Hematopoietic multipotent progenitor cell treated with erythropoietin and hydrocortisone succinate and interleukin-3 and kit ligand, for 15 days (in vitro differentiated cells): Measurements from ENCODE around the gene CREG2.
"Not testable (repeated sequence)": the region's sequence is repeated elsewhere in the genome, so short reads cannot be mapped to it uniquely, and the experiment has no call there.

ENCODE experiments used
- DNase-seq: peaks from one replicate; pipeline ENCODE4 v3.0.0-alpha.2; 2015; ENCODE audit warnings: low spot score

CREG2 gene

GRCh38 chr2:101342625-101343008, 44.7 kb downstream of the CREG2 start:
- no peak for DNase-seq

- peak; percentile 67 for DNase-seq
Observed at GRCh38 chr2:101341901-101342624, 45.2 kb downstream of the CREG2 start.

DNA sequence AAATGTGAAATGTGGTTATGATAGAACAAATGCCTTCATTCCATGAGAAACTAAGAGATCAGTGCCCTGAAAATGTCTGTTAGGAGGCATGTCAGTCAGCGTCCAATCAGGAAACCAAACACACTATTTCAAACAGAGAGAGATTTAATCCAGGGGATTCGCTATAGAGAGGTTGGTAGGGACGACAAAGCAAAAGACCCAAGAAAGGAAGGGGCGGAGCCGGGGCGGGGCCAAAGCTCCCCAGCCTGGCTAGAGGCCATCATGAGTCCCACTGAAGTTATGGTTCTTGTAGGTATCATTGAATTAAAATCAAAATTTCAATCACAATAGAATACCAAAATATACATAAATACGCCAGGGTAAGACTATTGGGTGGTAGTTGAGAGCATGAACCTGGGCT, 45.9 kb downstream of the CREG2 start:
- DNase-seq, result no peak

DNA sequence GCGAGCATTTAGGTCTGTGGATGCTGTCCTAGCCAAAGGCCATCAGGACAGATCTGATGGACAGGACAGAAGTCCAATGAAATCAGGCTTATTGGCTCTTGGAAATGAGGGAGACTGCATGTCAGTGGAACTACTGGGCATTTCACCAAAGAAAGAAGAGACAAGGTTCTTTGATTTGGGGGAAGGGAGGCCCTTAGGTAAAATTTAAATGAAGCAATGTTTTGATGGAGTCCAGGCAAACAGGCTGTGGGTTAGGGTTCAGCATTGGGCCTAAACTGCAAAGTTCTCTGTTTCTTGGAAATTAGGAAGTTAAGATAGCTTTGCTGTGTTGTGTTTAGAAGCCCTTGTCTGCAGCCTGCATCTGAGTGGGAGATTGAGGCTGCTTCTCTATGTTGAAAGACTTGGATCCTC, 47.2 kb downstream of the CREG2 start:
- no peak for DNase-seq

DNA sequence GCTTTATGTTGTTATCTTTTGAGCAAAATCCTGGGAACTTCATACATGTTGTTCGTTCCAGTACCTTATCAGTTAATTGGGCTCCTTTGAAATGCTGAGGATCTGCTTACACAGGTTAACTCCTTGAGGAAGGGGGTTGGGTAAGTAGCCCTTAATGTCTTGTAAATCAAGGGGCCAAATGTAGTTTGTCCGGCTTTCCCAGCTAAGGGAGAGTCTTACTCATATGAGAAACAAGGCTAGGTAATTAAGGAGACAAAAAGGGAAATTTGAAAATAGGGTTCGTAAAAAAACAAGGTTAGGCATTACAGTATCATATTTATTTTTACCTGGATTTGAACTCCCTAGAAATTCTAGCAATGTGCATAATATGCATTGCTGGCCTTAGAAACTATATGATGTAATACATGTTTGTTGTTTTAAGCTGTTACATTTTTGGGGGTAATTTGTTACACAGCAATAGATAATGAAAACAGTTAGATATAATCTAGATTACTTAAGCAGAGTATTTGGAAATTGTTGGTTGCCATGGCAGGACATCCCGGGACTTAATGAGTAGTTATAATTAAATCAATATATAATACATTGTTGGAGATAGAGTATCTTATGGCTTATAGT, 47.9 kb downstream of the CREG2 start:
- no peak for DNase-seq

DNA sequence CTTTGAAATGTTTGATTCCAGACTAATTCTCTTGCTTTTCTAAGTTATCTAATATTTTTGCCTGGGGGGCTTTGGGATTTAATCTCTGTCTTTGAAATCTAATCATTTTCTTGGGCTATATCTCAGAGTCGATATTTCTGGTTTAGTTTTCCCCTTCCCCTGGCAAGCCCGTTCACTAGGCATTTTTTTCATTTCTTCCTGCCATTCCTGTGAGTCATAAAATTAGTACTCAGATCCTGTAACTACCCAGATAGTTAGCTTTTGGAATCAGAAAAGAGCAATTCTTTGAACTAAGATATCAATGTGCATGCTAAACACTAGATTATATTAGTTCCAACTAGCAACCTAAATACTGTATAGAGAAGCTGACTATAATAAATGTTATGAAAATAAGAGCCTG, 49.4 kb downstream of the CREG2 start:
- no peak for DNase-seq

- DNase-seq, result no peak
Observed at GRCh38 chr2:101332885-101333766, 54.2 kb downstream of the CREG2 start.

GRCh38 chr2:101331202-101331601, 56.1 kb downstream of the CREG2 start:
- no peak for DNase-seq

DNA sequence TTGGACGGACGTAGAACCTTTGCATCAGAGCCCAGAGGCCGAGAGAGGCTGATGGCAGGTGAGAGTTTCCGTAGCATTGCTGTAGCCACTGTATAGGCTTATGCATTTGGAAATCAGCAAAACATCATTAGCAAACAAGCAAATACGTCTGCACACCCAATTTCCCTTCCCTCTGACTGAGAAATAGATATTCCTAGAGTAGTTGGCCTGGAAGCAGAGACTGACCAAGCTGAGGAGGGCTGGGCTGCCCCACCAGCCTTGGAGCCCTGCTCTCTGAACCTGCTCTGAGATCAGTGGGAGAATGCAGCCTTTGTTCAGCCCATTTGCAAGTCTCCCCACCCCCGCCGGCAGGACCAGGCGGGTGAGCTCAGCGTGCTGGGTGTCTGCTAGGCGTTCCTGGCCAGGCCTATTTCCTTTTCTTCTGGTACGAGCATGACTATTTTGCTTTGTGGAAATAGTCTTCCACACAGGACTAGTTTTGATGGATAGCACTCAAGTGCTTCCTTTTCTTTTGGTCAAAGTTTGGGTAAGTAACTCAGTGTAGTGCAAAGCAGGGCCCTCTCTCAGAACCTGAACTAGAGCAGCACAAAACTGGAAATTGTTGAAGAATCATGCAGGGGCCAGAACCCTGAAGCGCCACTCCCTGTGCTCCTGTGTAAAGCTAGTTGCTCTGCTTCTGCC, 56.9 kb downstream of the CREG2 start:
- no peak for DNase-seq

DNA sequence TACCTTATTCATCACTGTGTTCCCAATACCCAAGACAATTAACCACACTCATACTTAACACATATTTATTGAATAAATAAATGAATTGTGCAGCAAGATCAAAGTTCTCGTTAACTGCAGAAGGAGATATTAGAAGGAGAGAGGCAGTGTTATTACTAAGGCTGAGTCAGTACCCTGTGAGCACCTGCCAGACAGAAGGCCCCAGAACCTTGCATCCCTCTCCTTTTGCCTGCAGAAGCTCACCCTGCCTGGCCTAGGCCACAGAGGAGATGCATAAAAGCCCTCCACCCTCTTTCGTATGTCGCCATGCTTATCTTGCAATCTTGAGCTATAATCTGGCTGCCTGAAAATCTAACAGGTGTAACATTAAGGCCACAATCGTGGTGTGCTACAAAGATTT, 58.3 kb downstream of the CREG2 start:
- DNase-seq, result no peak

DNA sequence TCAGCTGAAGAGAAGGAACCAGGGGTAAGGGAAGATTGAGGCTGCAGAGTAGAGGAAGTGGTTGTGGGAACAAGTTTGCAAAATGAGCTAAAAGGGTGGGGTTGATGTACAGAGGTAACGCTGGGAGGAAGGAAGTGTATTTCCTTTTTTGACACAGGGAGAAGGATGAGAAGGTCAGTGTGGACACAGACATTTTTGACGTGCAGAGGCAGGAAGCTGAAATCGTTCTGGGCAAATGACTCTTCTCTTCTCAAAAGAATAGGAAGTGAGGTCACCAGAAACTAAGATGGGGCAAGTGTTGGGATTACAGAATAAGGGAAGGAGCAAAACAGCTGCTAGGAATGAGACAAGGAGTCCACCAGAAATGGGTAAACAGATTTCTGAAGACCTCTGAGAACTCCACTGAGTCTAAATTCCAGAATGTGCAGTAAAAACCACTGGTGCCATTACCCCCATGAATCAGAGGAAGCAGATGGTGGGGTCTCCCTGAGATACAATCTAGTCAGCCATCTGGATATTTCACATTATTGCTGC, 58.8 kb downstream of the CREG2 start:
- no peak for DNase-seq

GRCh38 chr2:101327863-101328394, 59.4 kb downstream of the CREG2 start:
- DNase-seq, result no peak

GRCh38 chr2:101325425-101325824, 61.9 kb downstream of the CREG2 start:
- no peak for DNase-seq

- not testable (repeated sequence) for DNase-seq
Observed at GRCh38 chr2:101316568-101316967, 70.7 kb downstream of the CREG2 start.

DNA sequence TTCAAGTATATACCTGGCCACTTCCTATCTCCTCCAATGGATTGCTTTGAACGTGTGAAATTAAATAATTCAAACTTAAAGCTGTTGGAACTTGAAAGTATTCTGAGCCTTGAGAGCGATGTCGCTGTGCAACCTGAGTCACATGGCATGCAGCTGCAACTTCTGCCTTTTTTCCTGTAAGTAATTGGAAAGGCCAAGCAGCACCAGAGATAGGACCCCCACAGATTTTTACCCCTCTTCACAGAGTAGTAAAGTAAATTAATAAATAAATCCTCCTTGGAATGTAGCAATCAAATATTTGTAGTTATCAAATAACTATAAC, 75.6 kb downstream of the CREG2 start:
- no peak for DNase-seq

GRCh38 chr2:101310834-101311695, 76.2 kb downstream of the CREG2 start:
- no peak for DNase-seq

DNA sequence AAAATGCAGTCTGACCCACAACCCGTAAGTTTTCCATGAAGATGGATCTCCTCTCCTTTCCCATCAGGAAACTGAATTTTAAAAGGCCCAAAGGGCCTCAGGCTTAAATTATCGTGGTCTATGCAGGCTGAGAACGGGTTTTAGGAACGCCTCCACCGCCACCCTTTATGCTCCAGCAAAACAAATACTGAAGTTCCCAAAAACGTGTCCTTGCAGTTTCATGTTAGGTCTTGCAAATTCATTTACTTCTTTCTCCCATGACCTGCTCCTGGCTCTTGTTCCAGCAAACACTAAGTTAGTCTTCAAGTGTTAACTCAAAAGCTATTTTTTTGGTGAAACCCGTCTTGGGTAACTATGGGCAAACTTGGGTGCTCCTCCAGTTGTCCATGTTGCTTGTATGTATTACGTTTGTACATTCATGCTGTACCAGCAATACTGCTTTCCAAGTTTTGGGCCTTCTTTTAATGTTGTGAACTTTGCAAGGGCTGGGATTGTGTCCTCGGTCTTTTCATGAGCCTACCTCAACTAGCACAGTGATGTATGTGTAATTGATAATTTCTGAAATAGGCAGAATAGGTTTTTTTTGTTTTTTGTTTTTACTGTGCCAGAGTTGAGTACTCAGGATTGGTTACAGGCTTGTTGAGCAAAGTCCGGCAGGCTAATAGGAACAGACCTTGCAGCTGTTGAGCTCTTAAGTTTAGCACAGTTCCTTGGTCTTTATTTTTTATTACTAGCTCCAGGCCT, 77.0 kb downstream of the CREG2 start:
- DNase-seq, result no peak

- peak; percentile 89 for DNase-seq
Observed at GRCh38 chr2:101308432-101309210, 78.7 kb downstream of the CREG2 start, which contains the start of gene RNF149. Gene RNF149 (minus strand): TSS chr2:101308701. CDS start chr2:101308588, 113 bp downstream.

GRCh38 chr2:101307950-101308431, 79.3 kb downstream of the CREG2 start:
- DNase-seq, result peak; percentile 13
